Endothelial cell of umbilical vein (primary cell): ENCODE data around the gene PHACTR1. TPM values are rescaled to one million over a fixed set of nuclear protein-coding genes. Genes with fewer than 3 reads are reported as not detected.

ENCODE experiments used
- BruUV-seq: library from RNA; stranded (reverse); fragments of 400-500 nt; replicated peaks from 2 replicates; lab custom pipeline; 2021; lab: Mats Ljungman, UMichigan
- CTCF ChIA-PET: fragments of 300-600, 350-600 bp; sonication (Branson Sonifier 250); formaldehyde crosslinking; loops from one replicate; lab custom pipeline; 2021; ENCODE audit warnings: antibody characterized with exemption, inconsistent platforms; lab: Charles Lee
- POLR2A ChIA-PET: fragments of 300-600, 350-600 bp; sonication (Branson Sonifier 250); formaldehyde crosslinking; loops from one replicate; lab custom pipeline; 2021; ENCODE audit warnings: antibody characterized with exemption, inconsistent platforms; lab: Charles Lee
- DNase-seq: peaks from one replicate; pipeline ENCODE4 v3.0.0-alpha.2; 2011; ENCODE audit warnings: low read depth, low spot score
- FAIRE-seq: peaks from 2 replicates; lab custom pipeline; 2011; peaks lifted over from hg19 to GRCh38; lab: Jason Lieb, UNC
- H2AFZ ChIP-seq: 2 replicates; pipeline ENCODE4 v1.6.0; 2012; ENCODE audit warnings: low read depth, low read length, control low read depth, inconsistent platforms
- H3K27ac ChIP-seq: 2 replicates; pipeline ENCODE4 v1.5.1; 2011; ENCODE audit warnings: low read depth, mild to moderate bottlenecking, control low read depth, low read length, moderate library complexity; ENCODE audit not compliant: insufficient read depth
- H3K27me3 ChIP-seq, 2 experiments: 2 replicates each; pipeline versions ENCODE4 v1.6.0 to v1.6.1; 2011; ENCODE audit warnings: low read length in 2 of 2, mixed read lengths in 1 of 2; ENCODE audit not compliant: control insufficient read depth in 2 of 2, insufficient read depth in 2 of 2
- H3K36me3 ChIP-seq, 2 experiments: 2 replicates in 1 of 2; 3 replicates in 1 of 2; pipeline ENCODE4 v1.5.1; 2011; ENCODE audit warnings: low read length in 2 of 2, mild to moderate bottlenecking in 1 of 2, moderate library complexity in 1 of 2; ENCODE audit not compliant: control insufficient read depth in 2 of 2, insufficient read depth in 2 of 2; ENCODE audit errors: extremely low read depth in 1 of 2
- H3K4me1 ChIP-seq: 3 replicates; pipeline ENCODE4 v1.5.1; 2011; ENCODE audit warnings: mild to moderate bottlenecking, low read length; ENCODE audit not compliant: control insufficient read depth, insufficient read depth; ENCODE audit errors: extremely low read depth
- H3K4me2 ChIP-seq: 2 replicates; pipeline ENCODE4 v1.6.1; 2011; ENCODE audit warnings: low read length, control low read depth, mixed read lengths; ENCODE audit not compliant: insufficient read depth
- H3K4me3 ChIP-seq, 3 experiments: fragments of 200-600 bp in 1 of 3; sonication (generic), shearing (Covaris generic) in 1 of 3; replicated peaks in 1 of 3; 2 replicates each; pipeline ENCODE4 v1.5.1; 2011 to 2016; ENCODE audit warnings: control low read depth in 3 of 3, low read length in 3 of 3, mild to moderate bottlenecking in 2 of 3, inconsistent platforms in 1 of 3, low read depth in 1 of 3, moderate library complexity in 1 of 3; ENCODE audit not compliant: insufficient read depth in 1 of 3
- H3K79me2 ChIP-seq: 2 replicates; pipeline ENCODE4 v1.6.0; 2012; ENCODE audit warnings: low read length, inconsistent platforms; ENCODE audit not compliant: control insufficient read depth, insufficient read depth
- H3K9ac ChIP-seq: replicated peaks from 2 replicates; pipeline ENCODE3; 2011; ENCODE audit warnings: low read length, control low read depth; ENCODE audit not compliant: insufficient read depth; ENCODE audit errors: extremely low read depth
- H3K9me1 ChIP-seq: replicated peaks from 3 replicates; pipeline ENCODE4 v1.6.0; 2011; ENCODE audit warnings: mild to moderate bottlenecking, low read length; ENCODE audit not compliant: control insufficient read depth, insufficient read depth; ENCODE audit errors: extremely low read depth
- H3K9me3 ChIP-seq: replicated peaks from 2 replicates; pipeline ENCODE4 v1.5.1; 2012; ENCODE audit warnings: low read length, inconsistent platforms; ENCODE audit not compliant: control insufficient read depth, insufficient read depth
- H4K20me1 ChIP-seq: replicated peaks from 2 replicates; pipeline ENCODE3; 2011; ENCODE audit warnings: mild to moderate bottlenecking, low read length; ENCODE audit not compliant: control insufficient read depth, insufficient read depth; ENCODE audit errors: extremely low read depth
- FOS ChIP-seq: IDR thresholded peaks from 2 replicates; pipeline ENCODE4 v1.6.1; 2011; ENCODE audit warnings: mild to moderate bottlenecking, low read length, moderate library complexity, borderline replicate concordance; ENCODE audit not compliant: insufficient read depth
- JUN ChIP-seq: IDR thresholded peaks from 2 replicates; pipeline ENCODE4 v1.6.1; 2011; ENCODE audit warnings: borderline replicate concordance, low read depth; ENCODE audit not compliant: insufficient read length, insufficient read depth
- MAX ChIP-seq: IDR thresholded peaks from 2 replicates; pipeline ENCODE4 v1.6.1; 2011; ENCODE audit not compliant: insufficient read depth, insufficient read length
- POLR2A ChIP-seq: IDR thresholded peaks from 2 replicates; pipeline ENCODE4 v1.6.1; 2012; ENCODE audit warnings: low read depth, mild to moderate bottlenecking, control low read depth, low read length
- dilution Hi-C: fragments of 300-500 bp; cut with MboI; formaldehyde crosslinking; loops from one replicate; pipeline ENCODE4 v1.15.0; 2019; ENCODE audit warnings: low sequenced_read_pairs; ENCODE audit not compliant: extremely low pct_ligation_motif_present
- intact Hi-C: fragments of 100-400 bp; cut with micrococcal nuclease; formaldehyde crosslinking; loops from one replicate; pipeline ENCODE4 v1.10.0; 2022
- polyA plus RNA-seq, 4 experiments: library from polyadenylated mRNA; depleted of rRNA in 3 of 4; stranded (reverse) in 3 of 4; unstranded in 1 of 4; fragments of >200 nt; gene quantifications; 2 replicates each; pipeline versions ENCODE4 v1.2.1 to v1.2.3, GENCODE V29; 2011 to 2012; ENCODE audit warnings: missing spikeins in 1 of 4
- total RNA-seq: library from RNA; stranded (reverse); gene quantifications from 2 replicates; pipeline ENCODE4 v1.2.3, GENCODE V29; 2021

PHACTR1 gene
- total and polyA plus RNA-seq, 2 donors (not counting 3 experiments of a cell fraction or from before 2014, with no cell fraction given): 2.4 to 23.2 TPM

DNA sequence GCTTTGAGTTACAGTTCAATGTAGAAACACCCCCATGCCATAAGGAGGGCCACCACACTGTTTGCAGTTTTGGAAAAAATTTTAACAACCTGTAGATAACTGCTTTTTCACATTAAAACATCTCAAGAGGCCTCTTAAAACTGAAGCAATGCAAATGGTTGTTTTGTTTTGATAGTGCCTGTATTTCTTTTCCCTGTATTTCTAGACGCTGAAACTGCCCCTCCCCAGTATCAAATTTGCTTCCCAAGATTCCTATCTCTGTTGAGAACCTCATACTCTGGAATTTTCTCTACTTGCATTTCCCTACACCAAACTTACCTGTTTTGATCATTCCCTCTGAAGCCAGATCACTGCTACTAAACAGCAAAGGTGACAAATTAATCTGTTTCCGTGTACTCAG lies 98.5 kb downstream of the PHACTR1 start:
- Histone ChIP-seq H3K9me3 (no peaks in the 10 kb centered on the region), H4K20me1 (no peaks in the 10 kb centered on the region), H3K9me1 (no peaks in the 10 kb centered on the region), H3K36me3 (no peaks in the 10 kb centered on the region), H3K79me2 (no peaks in the 10 kb centered on the region), H3K27me3 (peaks cover 0 to 10% of the 10 kb centered on the region in 2 experiments), H2AFZ (no peak overlapping the region), H3K27ac (no peak overlapping the region), H3K4me2 (no peak overlapping the region), H3K9ac (no peak overlapping the region), H3K4me3 (no peak overlapping the region), H3K4me1 (no peaks in the 10 kb centered on the region)
- CTCF ChIA-PET: interaction anchor here (0.9 kb wide), 1 partner anchor 13 kb away, joined by 3 read pairs; no protein-coding TSS in a partner anchor
- dilution Hi-C loops (no loop called here), intact Hi-C loops (no loop called here)
- DNase-seq: no peak
- FAIRE-seq: no peak
- POLR2A ChIA-PET: no interaction called here
- TF ChIP-seq POLR2A (no peak), JUN (no peak)
- no TSS peak for BruUV-seq

DNA sequence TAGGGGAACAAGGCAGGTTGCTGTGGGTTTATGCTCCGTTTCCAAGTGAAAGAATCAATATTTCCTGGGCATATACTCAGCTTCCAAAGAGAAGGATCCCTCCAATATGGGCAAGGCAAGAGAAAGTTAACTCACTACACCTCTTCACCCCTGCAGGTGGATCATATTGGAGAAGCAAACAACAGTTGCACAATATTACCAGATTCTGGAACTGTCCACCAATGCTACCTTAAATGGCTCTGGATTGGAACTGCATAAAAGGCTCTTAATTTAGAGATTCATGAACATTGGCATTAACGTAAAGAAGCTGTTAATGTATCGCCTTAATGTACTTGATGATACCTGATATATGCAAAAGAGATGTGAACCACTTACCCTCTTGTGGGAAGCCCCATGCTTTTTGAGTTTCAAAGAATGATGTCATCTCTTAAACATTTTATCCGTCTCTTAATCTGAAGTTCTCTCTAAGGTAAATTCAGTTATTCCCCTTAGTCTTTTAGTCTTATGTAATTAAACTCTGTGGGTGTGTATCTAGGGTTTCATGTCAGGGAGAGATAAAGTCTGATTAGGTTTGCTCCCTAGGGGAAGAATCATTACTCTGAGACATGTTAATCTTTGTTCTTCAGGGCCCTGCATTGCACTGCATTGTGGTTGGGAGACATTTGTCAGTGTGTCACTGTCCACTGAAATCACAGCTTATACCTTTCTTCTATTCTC lies 99.5 kb downstream of the PHACTR1 start:
- Histone ChIP-seq H3K36me3 (no peaks in the 10 kb centered on the region), H3K4me3 (no peak overlapping the region), H3K79me2 (no peaks in the 10 kb centered on the region), H3K9me3 (no peaks in the 10 kb centered on the region), H3K4me2 (no peak overlapping the region), H3K9me1 (no peaks in the 10 kb centered on the region), H4K20me1 (no peaks in the 10 kb centered on the region), H3K27ac (no peak overlapping the region), H2AFZ (no peak overlapping the region), H3K9ac (no peak overlapping the region), H3K27me3 (peaks cover 0 to 8% of the 10 kb centered on the region in 2 experiments), H3K4me1 (no peaks in the 10 kb centered on the region)
- no peak for DNase-seq
- no peak for FAIRE-seq
- intact Hi-C loops (no loop called here), dilution Hi-C loops (no loop called here)
- TF ChIP-seq FOS (no peak), MAX (no peak)
- BruUV-seq: no TSS peak
- ChIA-PET POLR2A (no interaction called here), CTCF (interaction anchor here (0.9 kb wide), 1 partner anchor 12 kb away, joined by 3 read pairs; no protein-coding TSS in a partner anchor)
